ENCODE measurements around the gene RARS2.

- TF ChIP-seq CTCF (IDR thresholded peaks at IDR 0.05; ENCODE audit: low read length) (no peak), EZH2 (IDR thresholded peaks at IDR 0.05; ENCODE audit: borderline replicate concordance, low read length) (no peak)
Measured at GRCh38 chr6:87534377-87535047, 55.3 kb downstream of the RARS2 start.
